ENCODE measurements around the gene MTUS2.

- no peak for TF ChIP-seq EZH2 (IDR thresholded peaks at IDR 0.05; ENCODE audit: borderline replicate concordance, low read depth, low read length, severe bottlenecking)
- TF ChIP-seq POLR2A (IDR thresholded peaks at IDR 0.05; ENCODE audit: low read depth, low read length), result no peak
- no peak for TF ChIP-seq CTCF (IDR thresholded peaks at IDR 0.05; ENCODE audit: extremely low read depth in 1 of 2, insufficient read depth in 1 of 2, low read depth in 1 of 2, low read length in 2 of 2)
- no peak for TF ChIP-seq FOS (IDR thresholded peaks at IDR 0.05; ENCODE audit: borderline replicate concordance, insufficient read depth, low read length)
- TF ChIP-seq, protein P1, sequence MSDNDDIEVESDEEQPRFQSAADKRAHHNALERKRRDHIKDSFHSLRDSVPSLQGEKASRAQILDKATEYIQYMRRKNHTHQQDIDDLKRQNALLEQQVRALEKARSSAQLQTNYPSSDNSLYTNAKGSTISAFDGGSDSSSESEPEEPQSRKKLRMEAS (IDR thresholded peaks at IDR 0.05; ENCODE audit: insufficient read depth, insufficient read length), result no peak
- no peak for TF ChIP-seq GATA2 (IDR thresholded peaks at IDR 0.05; ENCODE audit: insufficient read depth, insufficient read length, low read depth, low read length)
These were observed 497.7 kb downstream of the MTUS2 start for GRCh38 chr13:29317828-29318227.
